BLaER1 (cell line): Measurements from ENCODE around the gene SGIP1.

Experiments
- H3K27ac ChIP-seq: shearing (Covaris generic); formaldehyde crosslinking; 2 replicates; pipeline ENCODE4 v1.8.1; 2022
- H3K27me3 ChIP-seq: shearing (Covaris generic); formaldehyde crosslinking; 2 replicates; pipeline ENCODE4 v1.8.1; 2022
- H3K36me3 ChIP-seq: shearing (Covaris generic); formaldehyde crosslinking; 2 replicates; pipeline ENCODE4 v1.8.1; 2022
- H3K4me1 ChIP-seq: shearing (Covaris generic); formaldehyde crosslinking; 2 replicates; pipeline ENCODE4 v1.8.1; 2022
- H3K4me2 ChIP-seq: shearing (Covaris generic); formaldehyde crosslinking; 2 replicates; pipeline ENCODE4 v1.8.1; 2022
- H3K4me3 ChIP-seq: shearing (Covaris generic); formaldehyde crosslinking; 2 replicates; pipeline ENCODE4 v1.8.1; 2022
- H3K9ac ChIP-seq: shearing (Covaris generic); formaldehyde crosslinking; 2 replicates; pipeline ENCODE4 v1.8.1; 2022
- H3K9me3 ChIP-seq: shearing (Covaris generic); formaldehyde crosslinking; 2 replicates; pipeline ENCODE4 v1.8.1; 2022
- H4K20me1 ChIP-seq: shearing (Covaris generic); formaldehyde crosslinking; 2 replicates; pipeline ENCODE4 v1.8.1; 2022
- Cebpa-rat ChIP-seq: shearing (Covaris generic); IDR thresholded peaks from 2 replicates; pipeline ENCODE4 v1.8.1; 2022

Gene SGIP1

GRCh38 chr1:66618390-66618789 lies 84.4 kb downstream of the SGIP1 start:
- Histone ChIP-seq H3K4me2 (no peak overlapping the region), H4K20me1 (no peaks in the 10 kb centered on the region), H3K27ac (no peak overlapping the region), H3K9me3 (no peaks in the 10 kb centered on the region), H3K9ac (no peak overlapping the region), H3K4me1 (no peaks in the 10 kb centered on the region), H3K36me3 (no peaks in the 10 kb centered on the region), H3K27me3 (no peaks in the 10 kb centered on the region), H3K4me3 (no peak overlapping the region)
- no peak for TF ChIP-seq Cebpa-rat

- Histone ChIP-seq H3K4me2 (no peak overlapping the region), H3K36me3 (no peaks in the 10 kb centered on the region), H3K27me3 (no peaks in the 10 kb centered on the region), H3K4me3 (no peak overlapping the region), H3K9ac (no peak overlapping the region), H4K20me1 (no peaks in the 10 kb centered on the region), H3K4me1 (no peaks in the 10 kb centered on the region), H3K27ac (no peak overlapping the region), H3K9me3 (no peaks in the 10 kb centered on the region)
- TF ChIP-seq Cebpa-rat: no peak
Observed at GRCh38 chr1:66623812-66624211, 89.9 kb downstream of the SGIP1 start.

- Histone ChIP-seq H3K4me2 (no peak overlapping the region), H4K20me1 (no peaks in the 10 kb centered on the region), H3K27ac (no peak overlapping the region), H3K36me3 (no peaks in the 10 kb centered on the region), H3K9me3 (no peaks in the 10 kb centered on the region), H3K27me3 (no peaks in the 10 kb centered on the region), H3K9ac (no peak overlapping the region), H3K4me3 (no peak overlapping the region), H3K4me1 (no peaks in the 10 kb centered on the region)
- no peak for TF ChIP-seq Cebpa-rat
Observed at GRCh38 chr1:66624412-66625060, 90.6 kb downstream of the SGIP1 start.

- Histone ChIP-seq H3K4me2 (no peak overlapping the region), H3K27me3 (no peaks in the 10 kb centered on the region), H3K36me3 (no peaks in the 10 kb centered on the region), H3K9ac (no peak overlapping the region), H3K4me3 (no peak overlapping the region), H3K9me3 (no peaks in the 10 kb centered on the region), H3K27ac (no peak overlapping the region), H3K4me1 (no peaks in the 10 kb centered on the region), H4K20me1 (no peaks in the 10 kb centered on the region)
- no peak for TF ChIP-seq Cebpa-rat
Observed at GRCh38 chr1:66626261-66626660, 92.3 kb downstream of the SGIP1 start.

GRCh38 chr1:66628926-66629325 lies 95.0 kb downstream of the SGIP1 start:
- Histone ChIP-seq H3K4me1 (no peaks in the 10 kb centered on the region), H3K4me2 (no peak overlapping the region), H3K27ac (no peak overlapping the region), H3K9ac (no peak overlapping the region), H3K4me3 (no peak overlapping the region), H3K9me3 (no peaks in the 10 kb centered on the region), H4K20me1 (no peaks in the 10 kb centered on the region), H3K36me3 (no peaks in the 10 kb centered on the region), H3K27me3 (no peaks in the 10 kb centered on the region)
- TF ChIP-seq Cebpa-rat: no peak

GRCh38 chr1:66633159-66633558 lies 99.2 kb downstream of the SGIP1 start:
- no peaks in the 10 kb centered on the region for H3K27me3 ChIP-seq
- H3K4me1 ChIP-seq: no peaks in the 10 kb centered on the region
- H3K9ac ChIP-seq: no peak overlapping the region
- no peaks in the 10 kb centered on the region for H3K36me3 ChIP-seq
- TF ChIP-seq Cebpa-rat: no peak
- no peak overlapping the region for H3K27ac ChIP-seq
- H3K9me3 ChIP-seq: no peaks in the 10 kb centered on the region
- H3K4me3 ChIP-seq: no peak overlapping the region
- no peaks in the 10 kb centered on the region for H4K20me1 ChIP-seq
- no peak overlapping the region for H3K4me2 ChIP-seq

- no peaks in the 10 kb centered on the region for H3K36me3 ChIP-seq
- TF ChIP-seq Cebpa-rat: no peak
- H4K20me1 ChIP-seq: no peaks in the 10 kb centered on the region
- no peak overlapping the region for H3K4me3 ChIP-seq
- H3K27ac ChIP-seq: no peak overlapping the region
- no peaks in the 10 kb centered on the region for H3K27me3 ChIP-seq
- no peak overlapping the region for H3K4me2 ChIP-seq
- no peaks in the 10 kb centered on the region for H3K4me1 ChIP-seq
- no peaks in the 10 kb centered on the region for H3K9me3 ChIP-seq
- no peak overlapping the region for H3K9ac ChIP-seq
Observed at GRCh38 chr1:66637146-66637545, 103.2 kb downstream of the SGIP1 start.

GRCh38 chr1:66641891-66642473 lies 108.0 kb downstream of the SGIP1 start:
- Histone ChIP-seq H3K4me1 (no peaks in the 10 kb centered on the region), H3K9me3 (no peaks in the 10 kb centered on the region), H3K27me3 (no peaks in the 10 kb centered on the region), H3K9ac (no peak overlapping the region), H3K27ac (no peak overlapping the region), H3K4me3 (no peak overlapping the region), H3K36me3 (no peaks in the 10 kb centered on the region), H3K4me2 (no peak overlapping the region), H4K20me1 (no peaks in the 10 kb centered on the region)
- no peak for TF ChIP-seq Cebpa-rat

GRCh38 chr1:66642992-66643391 lies 109.0 kb downstream of the SGIP1 start:
- no peaks in the 10 kb centered on the region for H3K36me3 ChIP-seq

GRCh38 chr1:66644331-66644730 lies 110.4 kb downstream of the SGIP1 start:
- Histone ChIP-seq H3K4me2 (no peak overlapping the region), H3K4me3 (no peak overlapping the region), H3K27me3 (no peaks in the 10 kb centered on the region), H3K9ac (no peak overlapping the region), H3K4me1 (peaks cover 11% of the 10 kb centered on the region), H4K20me1 (no peaks in the 10 kb centered on the region), H3K36me3 (no peaks in the 10 kb centered on the region), H3K27ac (no peak overlapping the region), H3K9me3 (no peaks in the 10 kb centered on the region)
- TF ChIP-seq Cebpa-rat: no peak

More at GRCh38 chr1:66642992-66643391, 109.0 kb downstream of the SGIP1 start:
- TF ChIP-seq Cebpa-rat: no peak
- no peaks in the 10 kb centered on the region for H3K9me3 ChIP-seq
- no peak overlapping the region for H3K4me2 ChIP-seq
- H4K20me1 ChIP-seq: no peaks in the 10 kb centered on the region
- no peak overlapping the region for H3K4me3 ChIP-seq
- no peaks in the 10 kb centered on the region for H3K4me1 ChIP-seq
- H3K27ac ChIP-seq: no peak overlapping the region
- H3K27me3 ChIP-seq: no peaks in the 10 kb centered on the region
- H3K9ac ChIP-seq: no peak overlapping the region
